Measurements from ENCODE around the gene TEX14.

GRCh38 chr17:58664302-58664701 lies 27.5 kb downstream of the TEX14 start:
- no peak for TF ChIP-seq ARNT (IDR thresholded peaks at IDR 0.05)
- no peak for TF ChIP-seq SP1 (IDR thresholded peaks at IDR 0.05)
- TF ChIP-seq FOXK2 (IDR thresholded peaks at IDR 0.05) = no peak
- TF ChIP-seq TARDBP (IDR thresholded peaks at IDR 0.05) = no peak

Measured in HEK293T (cell line).